Vagina (tissue), 2 donors: Measurements from ENCODE around the gene TDP2. TPM values are rescaled to one million over a fixed set of nuclear protein-coding genes. Genes with fewer than 3 reads are reported as not detected.

Source experiments
- DNase-seq, 2 donors: peaks; one replicate each; pipeline ENCODE4 v3.0.0-alpha.2; 2017; ENCODE audit errors: extremely low spot score in 2 of 2
- H3K27ac ChIP-seq: fragments of 200-600 bp; sonication (generic); one replicate; pipeline ENCODE4 v1.5.1; 2019
- H3K27me3 ChIP-seq: fragments of 200-600 bp; sonication (generic); one replicate; pipeline ENCODE4 v1.5.1; 2019
- H3K36me3 ChIP-seq, 2 donors: fragments of 200-600 bp; sonication (generic); one replicate each; pipeline ENCODE4 v1.5.1; 2017 to 2019
- H3K4me1 ChIP-seq: fragments of 200-600 bp; sonication (generic); one replicate; pipeline ENCODE4 v1.5.1; 2019
- H3K4me3 ChIP-seq, 2 donors: fragments of 200-600 bp; sonication (generic); 1 replicate in 1 of 2; 2 replicates in 1 of 2; pipeline ENCODE4 v1.5.1; 2016 to 2019
- H3K9me3 ChIP-seq: fragments of 200-600 bp; sonication (generic); one replicate; pipeline ENCODE4 v1.5.1; 2019
- POLR2A ChIP-seq, 2 donors: fragments of 450-650 bp; IDR thresholded peaks; one replicate each; pipeline ENCODE4 v1.6.1; 2017; ENCODE audit warnings: antibody characterized with exemption in 2 of 2, mild to moderate bottlenecking in 2 of 2, moderate library complexity in 2 of 2
- POLR2AphosphoS5 ChIP-seq, 2 donors: sonication (generic); formaldehyde crosslinking; IDR thresholded peaks; one replicate each; pipeline ENCODE4 v1.9.0; 2017; ENCODE audit warnings: antibody characterized with exemption in 2 of 2, mild to moderate bottlenecking in 2 of 2, low read depth in 1 of 2; ENCODE audit not compliant: insufficient read depth in 1 of 2
- intact Hi-C: fragments of 100-400 bp; cut with DNase I; formaldehyde crosslinking; loops from one replicate; pipeline ENCODE4 v1.15.1; 2023
- total RNA-seq: library from RNA; depleted of rRNA; stranded (reverse); fragments of >200 nt; gene quantifications from one replicate; pipeline ENCODE4 v1.2.3, GENCODE V29; 2016
- TF ChIP-seq, protein P1 (sequence below), 3 experiments: fragments of 450-650 bp in 2 of 3; fragments of 200-600 bp in 1 of 3; sonication (generic) in 1 of 3; IDR thresholded peaks; one replicate each; pipeline ENCODE4 v1.5.1; 2017 to 2019; ENCODE audit warnings: antibody characterized with exemption in 3 of 3, mild to moderate bottlenecking in 2 of 3, moderate library complexity in 2 of 3

The TDP2 gene, protein sequence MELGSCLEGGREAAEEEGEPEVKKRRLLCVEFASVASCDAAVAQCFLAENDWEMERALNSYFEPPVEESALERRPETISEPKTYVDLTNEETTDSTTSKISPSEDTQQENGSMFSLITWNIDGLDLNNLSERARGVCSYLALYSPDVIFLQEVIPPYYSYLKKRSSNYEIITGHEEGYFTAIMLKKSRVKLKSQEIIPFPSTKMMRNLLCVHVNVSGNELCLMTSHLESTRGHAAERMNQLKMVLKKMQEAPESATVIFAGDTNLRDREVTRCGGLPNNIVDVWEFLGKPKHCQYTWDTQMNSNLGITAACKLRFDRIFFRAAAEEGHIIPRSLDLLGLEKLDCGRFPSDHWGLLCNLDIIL
- total RNA-seq = 28.7 TPM

DNA sequence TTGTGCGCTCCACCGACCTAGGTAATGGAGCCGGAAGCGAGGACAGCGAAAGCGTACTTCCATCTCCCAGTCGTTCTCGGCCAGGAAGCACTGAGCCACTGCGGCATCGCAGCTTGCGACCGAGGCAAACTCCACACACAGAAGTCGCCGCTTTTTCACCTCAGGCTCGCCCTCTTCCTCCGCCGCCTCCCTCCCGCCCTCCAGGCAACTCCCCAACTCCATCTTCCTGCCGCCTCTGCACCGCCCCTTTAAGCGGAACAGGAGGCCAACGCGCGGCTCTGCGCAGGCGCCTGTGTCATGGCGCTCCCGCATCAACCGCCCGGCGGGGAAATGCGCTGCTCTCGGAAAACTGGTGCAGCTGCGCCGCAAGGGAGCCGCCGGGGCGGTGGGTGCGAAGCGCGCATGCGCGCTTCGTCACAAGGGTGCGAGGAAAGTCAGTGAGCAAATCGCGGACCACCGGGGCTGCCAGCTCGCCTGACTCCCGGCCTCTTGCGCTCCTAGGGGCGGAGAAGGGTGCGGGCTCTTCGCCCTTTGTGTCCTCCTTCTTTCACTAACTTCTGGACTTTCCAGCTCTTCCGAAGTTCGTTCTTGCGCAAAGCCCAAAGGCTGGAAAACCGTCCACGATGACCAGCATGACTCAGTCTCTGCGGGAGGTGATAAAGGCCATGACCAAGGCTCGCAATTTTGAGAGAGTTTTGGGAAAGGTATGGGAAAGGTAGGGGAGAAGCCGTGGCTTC is at the start of gene TDP2, which contains the start of gene ACOT13:
Gene TDP2, minus strand, starts transcription at position 259 of the 737 bp plus-strand sequence. Its CDS starts 37 bp downstream, at position 222.
Gene ACOT13, plus strand, starts transcription at position 437 of the 737 bp plus-strand sequence. Its CDS starts 187 bp downstream, at position 624.
- Histone ChIP-seq H3K27ac (peak within 1 kb of the TSS; percentile 91), H3K4me3 (peak within 1 kb of the TSS; percentile 75 to 90), H3K27me3 (no peaks in the 10 kb centered on the region), H3K4me1 (peaks cover 39% of the 10 kb centered on the region), H3K36me3 (peaks cover 0 to 6% of the 10 kb centered on the region in 2 donors), H3K9me3 (no peaks in the 10 kb centered on the region)
- intact Hi-C loops = loop anchor here (2.0 kb wide), 1 partner anchor 54 kb away; no protein-coding TSS in a partner anchor
- TF ChIP-seq POLR2A (IDR thresholded peaks at IDR 0.05) (peak in 1 of 2 donors; percentile 75), POLR2AphosphoS5 (IDR thresholded peaks at IDR 0.05; ENCODE audit: insufficient read depth in 1 of 2, low read depth in 1 of 2) (peak; percentile 96 to 98)
- TF ChIP-seq, protein P1, sequence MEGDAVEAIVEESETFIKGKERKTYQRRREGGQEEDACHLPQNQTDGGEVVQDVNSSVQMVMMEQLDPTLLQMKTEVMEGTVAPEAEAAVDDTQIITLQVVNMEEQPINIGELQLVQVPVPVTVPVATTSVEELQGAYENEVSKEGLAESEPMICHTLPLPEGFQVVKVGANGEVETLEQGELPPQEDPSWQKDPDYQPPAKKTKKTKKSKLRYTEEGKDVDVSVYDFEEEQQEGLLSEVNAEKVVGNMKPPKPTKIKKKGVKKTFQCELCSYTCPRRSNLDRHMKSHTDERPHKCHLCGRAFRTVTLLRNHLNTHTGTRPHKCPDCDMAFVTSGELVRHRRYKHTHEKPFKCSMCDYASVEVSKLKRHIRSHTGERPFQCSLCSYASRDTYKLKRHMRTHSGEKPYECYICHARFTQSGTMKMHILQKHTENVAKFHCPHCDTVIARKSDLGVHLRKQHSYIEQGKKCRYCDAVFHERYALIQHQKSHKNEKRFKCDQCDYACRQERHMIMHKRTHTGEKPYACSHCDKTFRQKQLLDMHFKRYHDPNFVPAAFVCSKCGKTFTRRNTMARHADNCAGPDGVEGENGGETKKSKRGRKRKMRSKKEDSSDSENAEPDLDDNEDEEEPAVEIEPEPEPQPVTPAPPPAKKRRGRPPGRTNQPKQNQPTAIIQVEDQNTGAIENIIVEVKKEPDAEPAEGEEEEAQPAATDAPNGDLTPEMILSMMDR (IDR thresholded peaks at IDR 0.05) = peak in 2 of 3 experiments; percentile 20 to 39
- peak in 1 of 2 donors; percentile 96 for DNase-seq

DNA sequence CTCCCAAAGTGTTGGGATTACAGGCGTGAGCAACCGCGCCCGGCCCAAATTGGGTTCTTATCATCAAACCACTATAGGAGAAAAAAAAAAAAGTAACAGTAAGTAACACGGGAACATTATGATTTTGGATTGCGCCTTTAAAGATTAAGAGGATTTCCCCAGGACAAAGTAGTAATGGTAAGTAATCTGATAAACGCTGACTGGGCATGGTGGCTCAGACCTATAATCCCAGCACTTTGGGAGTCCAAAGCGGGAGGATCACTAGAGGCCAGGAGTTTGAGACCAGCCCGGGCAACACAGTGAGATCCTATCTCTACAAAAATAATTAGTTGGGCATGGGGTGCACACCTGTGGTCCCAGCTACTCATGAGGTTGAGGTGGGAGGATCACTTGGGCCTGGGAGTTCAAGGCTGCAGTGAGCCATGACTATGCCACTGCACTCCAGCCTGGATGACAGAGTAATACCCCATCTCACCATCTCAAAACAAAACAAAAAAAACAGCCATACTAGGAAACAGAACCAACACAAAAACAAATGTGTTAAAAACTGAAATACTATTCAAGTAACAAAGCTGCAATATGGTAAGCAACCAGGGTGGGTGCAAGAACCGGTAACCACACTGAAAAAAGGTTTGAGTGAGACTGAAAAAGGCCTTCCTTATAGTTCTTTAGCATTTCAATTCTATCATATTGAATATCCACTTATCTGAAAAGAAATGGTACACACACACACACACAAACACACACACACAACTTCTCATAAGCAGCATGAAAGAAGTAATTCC is 44.0 kb upstream of the TDP2 start:
- DNase-seq = no peak
- Histone ChIP-seq H3K4me1 (peaks cover 38% of the 10 kb centered on the region), H3K4me3 (no peak overlapping the region), H3K36me3 (peaks cover 2 to 94% of the 10 kb centered on the region in 2 donors), H3K27me3 (no peaks in the 10 kb centered on the region), H3K9me3 (no peaks in the 10 kb centered on the region), H3K27ac (no peak overlapping the region)
- TF ChIP-seq POLR2A (IDR thresholded peaks at IDR 0.05) = no peak
- TF ChIP-seq, protein P1 (IDR thresholded peaks at IDR 0.05) = no peak
- no peak for TF ChIP-seq POLR2AphosphoS5 (IDR thresholded peaks at IDR 0.05; ENCODE audit: insufficient read depth in 1 of 2, low read depth in 1 of 2)
- intact Hi-C loops = no loop called here

DNA sequence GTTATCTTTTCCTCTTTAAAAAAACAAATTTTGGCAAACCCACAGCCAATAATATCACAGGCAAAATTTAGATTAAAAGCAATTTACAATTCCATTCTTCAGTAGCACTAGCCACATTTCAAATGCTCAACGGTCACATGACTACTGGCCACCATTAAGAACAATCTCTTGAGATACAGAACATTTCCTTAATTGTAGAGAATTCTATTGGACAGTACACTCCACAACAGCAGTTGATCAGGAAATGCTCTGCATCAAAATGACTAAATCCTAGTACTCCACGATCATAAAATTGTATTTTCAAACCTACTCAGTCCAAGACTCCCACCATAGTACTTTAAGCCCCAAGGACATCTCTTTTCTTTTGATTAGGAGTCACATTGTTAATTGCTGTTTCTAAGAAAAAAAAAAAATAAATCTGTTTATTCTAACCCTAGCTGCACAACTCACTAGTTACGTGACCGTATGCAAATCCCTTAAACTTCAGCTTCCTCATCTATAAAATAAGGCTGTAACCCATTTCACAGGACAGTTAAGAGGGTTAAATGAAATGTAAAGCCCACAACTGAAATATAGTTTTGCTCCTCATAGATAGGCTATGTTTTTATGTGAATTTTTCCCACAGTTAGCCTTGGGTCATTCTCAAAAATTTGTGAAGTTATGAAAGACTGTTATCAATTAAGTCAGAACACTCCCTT is 42.5 kb upstream of the TDP2 start:
- no peaks in the 10 kb centered on the region for H3K27me3 ChIP-seq
- no peak for DNase-seq
- intact Hi-C loops = no loop called here
- TF ChIP-seq POLR2A (IDR thresholded peaks at IDR 0.05) (no peak), POLR2AphosphoS5 (IDR thresholded peaks at IDR 0.05; ENCODE audit: insufficient read depth in 1 of 2, low read depth in 1 of 2) (no peak)
- TF ChIP-seq, protein P1 (IDR thresholded peaks at IDR 0.05) = no peak
- H3K27ac ChIP-seq = no peak overlapping the region
- no peak overlapping the region for H3K4me3 ChIP-seq
- H3K4me1 ChIP-seq = peaks cover 23% of the 10 kb centered on the region
- H3K9me3 ChIP-seq = no peaks in the 10 kb centered on the region
- peaks cover 2 to 97% of the 10 kb centered on the region in 2 donors for H3K36me3 ChIP-seq

DNA sequence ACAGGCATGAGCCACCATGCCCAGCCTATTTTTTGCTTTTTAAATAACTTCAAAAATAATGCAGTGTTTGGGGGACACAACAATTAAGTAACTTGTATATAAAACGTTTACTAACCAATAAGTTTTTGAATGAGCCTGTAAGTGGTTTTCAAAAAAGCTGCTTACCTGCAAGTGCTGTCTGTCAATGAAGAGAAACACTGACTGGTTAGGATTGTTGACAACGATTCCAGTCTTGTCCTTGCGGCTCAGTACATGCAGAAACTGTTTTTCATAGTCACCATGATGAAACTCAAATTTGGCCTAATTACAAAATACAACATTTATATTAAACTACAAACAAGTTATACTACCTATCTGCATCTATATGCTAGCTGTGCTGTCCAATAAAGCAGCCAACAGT is 41.9 kb upstream of the TDP2 start:
- Histone ChIP-seq H3K4me3 (no peak overlapping the region), H3K27me3 (no peaks in the 10 kb centered on the region), H3K27ac (no peak overlapping the region), H3K9me3 (no peaks in the 10 kb centered on the region), H3K36me3 (peaks cover 2 to 93% of the 10 kb centered on the region in 2 donors), H3K4me1 (peaks cover 17% of the 10 kb centered on the region)
- intact Hi-C loops = no loop called here
- DNase-seq = no peak
- TF ChIP-seq, protein P1 (IDR thresholded peaks at IDR 0.05) = no peak
- TF ChIP-seq POLR2A (IDR thresholded peaks at IDR 0.05) (no peak), POLR2AphosphoS5 (IDR thresholded peaks at IDR 0.05; ENCODE audit: insufficient read depth in 1 of 2, low read depth in 1 of 2) (no peak)
